Breast epithelium (tissue), 3 donors: ENCODE data around the gene RGR.

Experiments
- POLR2A ChIP-seq: fragments of 450-650 bp; IDR thresholded peaks from one replicate; pipeline ENCODE4 v1.6.1; 2016; ENCODE audit warnings: antibody characterized with exemption, mild to moderate bottlenecking, moderate library complexity
- TF ChIP-seq, protein P1 (sequence below), 3 donors: fragments of 450-650 bp; IDR thresholded peaks; one replicate each; pipeline ENCODE4 v1.5.1; 2016 to 2017; ENCODE audit warnings: antibody characterized with exemption in 3 of 3, mild to moderate bottlenecking in 3 of 3, moderate library complexity in 3 of 3

DNA sequence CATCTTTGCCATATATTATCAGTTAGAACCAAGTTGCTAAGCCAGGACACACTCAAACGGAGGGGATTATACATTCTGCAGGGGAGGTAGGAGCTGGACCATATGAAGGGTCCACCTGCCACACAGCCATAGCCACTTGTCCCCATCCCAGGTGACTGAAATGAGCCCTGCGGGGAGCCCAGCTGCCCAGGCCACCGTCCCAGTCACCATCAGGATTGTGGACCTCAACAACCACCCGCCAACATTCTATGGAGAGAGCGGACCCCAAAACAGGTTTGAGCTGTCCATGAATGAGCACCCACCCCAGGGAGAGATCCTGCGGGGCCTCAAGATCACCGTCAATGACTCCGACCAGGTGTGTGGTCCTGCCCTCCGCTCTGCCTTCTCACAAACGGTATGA lies 36.8 kb upstream of the RGR start:
- TF ChIP-seq, protein P1, sequence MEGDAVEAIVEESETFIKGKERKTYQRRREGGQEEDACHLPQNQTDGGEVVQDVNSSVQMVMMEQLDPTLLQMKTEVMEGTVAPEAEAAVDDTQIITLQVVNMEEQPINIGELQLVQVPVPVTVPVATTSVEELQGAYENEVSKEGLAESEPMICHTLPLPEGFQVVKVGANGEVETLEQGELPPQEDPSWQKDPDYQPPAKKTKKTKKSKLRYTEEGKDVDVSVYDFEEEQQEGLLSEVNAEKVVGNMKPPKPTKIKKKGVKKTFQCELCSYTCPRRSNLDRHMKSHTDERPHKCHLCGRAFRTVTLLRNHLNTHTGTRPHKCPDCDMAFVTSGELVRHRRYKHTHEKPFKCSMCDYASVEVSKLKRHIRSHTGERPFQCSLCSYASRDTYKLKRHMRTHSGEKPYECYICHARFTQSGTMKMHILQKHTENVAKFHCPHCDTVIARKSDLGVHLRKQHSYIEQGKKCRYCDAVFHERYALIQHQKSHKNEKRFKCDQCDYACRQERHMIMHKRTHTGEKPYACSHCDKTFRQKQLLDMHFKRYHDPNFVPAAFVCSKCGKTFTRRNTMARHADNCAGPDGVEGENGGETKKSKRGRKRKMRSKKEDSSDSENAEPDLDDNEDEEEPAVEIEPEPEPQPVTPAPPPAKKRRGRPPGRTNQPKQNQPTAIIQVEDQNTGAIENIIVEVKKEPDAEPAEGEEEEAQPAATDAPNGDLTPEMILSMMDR (IDR thresholded peaks at IDR 0.05), result no peak
- TF ChIP-seq POLR2A, result no peak
